HCT116 (cell line): ENCODE data around the gene ATXN1. TPM values are rescaled to one million over a fixed set of nuclear protein-coding genes. Genes with fewer than 3 reads are reported as not detected.

Experiments
- ATAC-seq: fragments of 200-7000 bp; cut with Tn5 transposase; 2 replicates; pipeline ENCODE4 v1.9.1; 2020; ENCODE audit warnings: mild to moderate bottlenecking, moderate library complexity
- BruUV-seq: library from RNA; stranded (reverse); fragments of 400-500 nt; replicated peaks from 2 replicates; lab custom pipeline; 2021; lab: Mats Ljungman, UMichigan
- CTCF ChIA-PET: fragments of 300-600 bp; sonication (Branson Sonifier 250); formaldehyde crosslinking; loops from one replicate; lab custom pipeline; 2021; ENCODE audit warnings: antibody characterized with exemption; lab: Charles Lee
- POLR2A ChIA-PET: fragments of 300-600, 350-600 bp; sonication (Branson Sonifier 250); formaldehyde crosslinking; loops from one replicate; lab custom pipeline; 2021; ENCODE audit warnings: antibody characterized with exemption; lab: Charles Lee
- RAD21 ChIA-PET, 2 experiments: fragments of 300-600 bp; sonication (Branson Sonifier 250); formaldehyde crosslinking; loops; one replicate each; lab custom pipeline; 2023; ENCODE audit warnings: low total read pairs in 2 of 2; ENCODE audit not compliant: uncharacterized antibody in 2 of 2, unreplicated experiment in 2 of 2, low non-redundant PET in 1 of 2; lab: Charles Lee
- DNase-seq: peaks from one replicate; pipeline ENCODE4 v3.0.0-alpha.2; 2010; ENCODE audit warnings: low read depth, low spot score
- H2AFZ ChIP-seq: fragments of 200-600 bp; shearing (Covaris generic), sonication (generic); 2 replicates; pipeline ENCODE4 v1.6.1; 2017; ENCODE audit warnings: low read depth, mixed run types, mixed read lengths, antibody characterized with exemption, low read length; ENCODE audit not compliant: poor library complexity, severe bottlenecking
- H3K27ac ChIP-seq: 2 replicates; pipeline ENCODE4 v1.5.1; 2012; ENCODE audit warnings: low read depth, low read length
- H3K27me3 ChIP-seq: fragments of 200-600 bp; sonication (generic); 2 replicates; pipeline ENCODE4 v1.6.1; 2016; ENCODE audit warnings: mixed run types, low read length, mixed read lengths; ENCODE audit not compliant: insufficient read depth
- H3K36me3 ChIP-seq, 2 experiments: fragments of 200-500 bp in 1 of 2; fragments of 200-600 bp in 1 of 2; sonication (Bioruptor generic) in 1 of 2; sonication (generic) in 1 of 2; 2 replicates each; pipeline versions ENCODE4 v1.5.1 to v1.6.1; 2014 to 2016; ENCODE audit warnings: low read length in 2 of 2, inconsistent platforms in 1 of 2, mixed read lengths in 1 of 2, mixed run types in 1 of 2; ENCODE audit not compliant: insufficient read depth in 2 of 2, control insufficient read depth in 1 of 2
- H3K4me1 ChIP-seq, 2 experiments: fragments of 200-600 bp in 1 of 2; sonication (generic) in 1 of 2; 2 replicates each; pipeline versions ENCODE4 v1.5.1 to v1.6.1; 2012 to 2017; ENCODE audit warnings: low read length in 2 of 2, inconsistent platforms in 1 of 2, mild to moderate bottlenecking in 1 of 2, mixed read lengths in 1 of 2, mixed run types in 1 of 2, moderate library complexity in 1 of 2; ENCODE audit not compliant: insufficient read depth in 2 of 2, control insufficient read depth in 1 of 2
- H3K4me2 ChIP-seq: fragments of 200-600 bp; sonication (generic); 2 replicates; pipeline ENCODE4 v1.6.1; 2017; ENCODE audit warnings: mixed run types, low read length, mixed read lengths
- H3K4me3 ChIP-seq, 2 experiments: fragments of 200-600 bp in 1 of 2; sonication (generic) in 1 of 2; replicated peaks in 1 of 2; 2 replicates each; pipeline ENCODE4 v1.5.1; 2011 to 2016; ENCODE audit warnings: low read length in 2 of 2, control low read depth in 1 of 2, low read depth in 1 of 2, mild to moderate bottlenecking in 1 of 2, mixed read lengths in 1 of 2, mixed run types in 1 of 2
- H3K79me2 ChIP-seq: fragments of 200-600 bp; sonication (generic); 2 replicates; pipeline ENCODE4 v1.6.1; 2017; ENCODE audit warnings: mild to moderate bottlenecking, mixed run types, low read length, moderate library complexity, mixed read lengths; ENCODE audit not compliant: insufficient read depth
- H3K9ac ChIP-seq: fragments of 200-600 bp; sonication (generic); 2 replicates; pipeline ENCODE4 v1.6.1; 2016; ENCODE audit warnings: low read length, mixed read lengths
- H3K9me2 ChIP-seq: fragments of 200-600 bp; sonication (generic), shearing (Covaris generic); 2 replicates; pipeline ENCODE4 v1.6.1; 2017; ENCODE audit warnings: mixed run types, mild to moderate bottlenecking, moderate library complexity; ENCODE audit not compliant: insufficient read depth
- H3K9me3 ChIP-seq, 2 experiments: fragments of 200-500 bp in 1 of 2; fragments of 200-600 bp in 1 of 2; sonication (Bioruptor generic) in 1 of 2; sonication (generic) in 1 of 2; 2 replicates each; pipeline ENCODE4 v1.6.1; 2014 to 2017; ENCODE audit warnings: low read length in 2 of 2, mixed read lengths in 2 of 2, inconsistent platforms in 1 of 2, low read depth in 1 of 2, mild to moderate bottlenecking in 1 of 2, mixed run types in 1 of 2, moderate library complexity in 1 of 2; ENCODE audit not compliant: control insufficient read depth in 1 of 2, insufficient read depth in 1 of 2
- H4K20me1 ChIP-seq: fragments of 200-600 bp; sonication (generic), shearing (Covaris generic); 2 replicates; pipeline ENCODE4 v1.6.1; 2017; ENCODE audit warnings: mixed run types, mild to moderate bottlenecking, moderate library complexity; ENCODE audit not compliant: insufficient read depth
- ATF3 ChIP-seq: IDR thresholded peaks from 2 replicates; pipeline ENCODE4 v1.6.1; 2012
- CBX3 ChIP-seq: IDR thresholded peaks from 2 replicates; pipeline ENCODE4 v1.6.1; 2012; ENCODE audit warnings: low read depth
- CTCF ChIP-seq, 3 experiments: fragments of 200-600 bp in 1 of 3; sonication (generic) in 1 of 3; IDR thresholded peaks in 2 of 3; conservative IDR thresholded peaks in 1 of 3; 2 replicates each; pipeline ENCODE4 v1.5.1; 2012 to 2017; ENCODE audit warnings: low read depth in 2 of 3, low read length in 2 of 3, antibody characterized with exemption in 1 of 3, borderline replicate concordance in 1 of 3, control low read depth in 1 of 3, mild to moderate bottlenecking in 1 of 3, mixed read lengths in 1 of 3, mixed run types in 1 of 3, moderate library complexity in 1 of 3; ENCODE audit not compliant: insufficient read depth in 1 of 3
- EGR1 ChIP-seq: IDR thresholded peaks from 2 replicates; pipeline ENCODE4 v1.6.1; 2012; ENCODE audit warnings: low read depth
- ELF1 ChIP-seq: IDR thresholded peaks from 2 replicates; pipeline ENCODE4 v1.6.1; 2012; ENCODE audit warnings: low read depth, borderline replicate concordance
- EZH2 ChIP-seq: fragments of 200-600 bp; sonication (generic); IDR thresholded peaks from 2 replicates; pipeline ENCODE4 v1.6.1; 2017; ENCODE audit warnings: antibody characterized with exemption, mixed run types
- EZH2phosphoT487 ChIP-seq: fragments of 200-600 bp; IDR thresholded peaks from 2 replicates; pipeline ENCODE4 v1.6.1; 2018; ENCODE audit warnings: antibody characterized with exemption, borderline replicate concordance
- FOSL1 ChIP-seq: IDR thresholded peaks from 2 replicates; pipeline ENCODE4 v1.6.1; 2012; ENCODE audit warnings: low read depth
- JUND ChIP-seq: IDR thresholded peaks from 2 replicates; pipeline ENCODE4 v1.6.1; 2012
- POLR2A ChIP-seq: IDR thresholded peaks from 2 replicates; pipeline ENCODE4 v1.7.0; 2011; ENCODE audit warnings: borderline replicate concordance; ENCODE audit not compliant: insufficient read depth, insufficient read length; ENCODE audit errors: extremely low read depth
- RAD21 ChIP-seq: IDR thresholded peaks from 2 replicates; pipeline ENCODE4 v1.6.1; 2012; ENCODE audit warnings: low read depth, mild to moderate bottlenecking
- SIN3A ChIP-seq: IDR thresholded peaks from 2 replicates; pipeline ENCODE4 v1.6.1; 2012; ENCODE audit warnings: low read depth
- SP1 ChIP-seq: IDR thresholded peaks from 2 replicates; pipeline ENCODE4 v1.6.1; 2012; ENCODE audit warnings: low read depth
- TCF7L2 ChIP-seq: IDR thresholded peaks from 2 replicates; pipeline ENCODE4 v1.7.0; 2011; ENCODE audit warnings: borderline replicate concordance, inconsistent platforms; ENCODE audit not compliant: insufficient read depth, insufficient read length; ENCODE audit errors: extremely low read depth
- YY1 ChIP-seq: IDR thresholded peaks from 2 replicates; pipeline ENCODE4 v1.6.1; 2011; ENCODE audit warnings: low read length, low read depth, moderate library complexity, mild to moderate bottlenecking; ENCODE audit not compliant: insufficient replicate concordance; ENCODE audit errors: extremely low read depth
- ZBTB33 ChIP-seq: IDR thresholded peaks from 2 replicates; pipeline ENCODE4 v1.6.1; 2011; ENCODE audit warnings: mild to moderate bottlenecking, low read length, moderate library complexity; ENCODE audit not compliant: insufficient replicate concordance; ENCODE audit errors: extremely low read depth
- ZFX ChIP-seq: fragments of 450-650 bp; IDR thresholded peaks from 2 replicates; pipeline ENCODE4 v1.6.1; 2017
- ZNF274 ChIP-seq: fragments of 200-500 bp; sonication (Bioruptor generic); IDR thresholded peaks from 2 replicates; pipeline ENCODE4 v1.6.1; 2014; ENCODE audit warnings: mild to moderate bottlenecking, low read depth, low read length, inconsistent platforms
- intact Hi-C: fragments of 100-400 bp; cut with micrococcal nuclease; formaldehyde crosslinking; loops from 2 replicates; pipeline ENCODE4 v1.10.0; 2022
- total RNA-seq: library from RNA; stranded (reverse); gene quantifications from one replicate; pipeline ENCODE4 v1.2.1, GENCODE V29; 2021; ENCODE audit not compliant: unreplicated experiment

The ATXN1 gene
- total RNA-seq, 1 experiment from 2014 or later, result 21.0 TPM

- no peak for TF ChIP-seq CTCF (IDR thresholded peaks at IDR 0.05 in 2 of 3, conservative IDR thresholded peaks at IDR 0.05 in 1 of 3; ENCODE audit: borderline replicate concordance in 1 of 3, insufficient read depth in 1 of 3, low read depth in 2 of 3, low read length in 2 of 3)
- no peak for TF ChIP-seq CBX3
- TF ChIP-seq, all 23 proteins: peak for 0
These were observed 5.7 kb downstream of the ATXN1 start (continued) for GRCh38 chr6:16755544-16755943.

GRCh38 chr6:16754876-16755275 is 6.4 kb downstream of the ATXN1 start:
- H3K36me3 ChIP-seq, result no peaks in the 10 kb centered on the region
- H3K4me3 ChIP-seq, result no peak overlapping the region
- H3K9me3 ChIP-seq, result no peaks in the 10 kb centered on the region
- 0 out of 2 replicates have a peak, but pooled peaks cover 4% of the 10 kb centered on the region for H4K20me1 ChIP-seq
- DNase-seq, result no peak
- no peaks in the 10 kb centered on the region for H3K9me2 ChIP-seq
- H2AFZ ChIP-seq, result no peak overlapping the region
- intact Hi-C loops, result no loop called here
- ChIA-PET POLR2A (interaction anchor here (0.7 kb wide), 1 partner anchor 20 kb away, joined by 3 read pairs; no protein-coding TSS in a partner anchor), CTCF (no interaction called here), RAD21 (no interaction called here)
- no peaks in the 10 kb centered on the region for H3K27me3 ChIP-seq
- peaks cover 27 to 39% of the 10 kb centered on the region in 2 experiments for H3K4me1 ChIP-seq
- no peak for TF ChIP-seq EZH2phosphoT487
- TF ChIP-seq ZBTB33, result no peak
- no peak for TF ChIP-seq ZFX
- TF ChIP-seq ATF3, result no peak
- TF ChIP-seq ELF1, result no peak
- no peak for TF ChIP-seq FOSL1
- no peak for TF ChIP-seq EGR1
- no peak for TF ChIP-seq SP1
- TF ChIP-seq EZH2, result no peak
- TF ChIP-seq CBX3, result no peak
- TF ChIP-seq SIN3A, result no peak
- TF ChIP-seq TCF7L2, result no peak
- TF ChIP-seq CTCF (IDR thresholded peaks at IDR 0.05 in 2 of 3, conservative IDR thresholded peaks at IDR 0.05 in 1 of 3; ENCODE audit: borderline replicate concordance in 1 of 3, insufficient read depth in 1 of 3, low read depth in 2 of 3, low read length in 2 of 3), result no peak
- no peak for TF ChIP-seq ZNF274
- no peak for TF ChIP-seq YY1
- TF ChIP-seq RAD21, result no peak
- TF ChIP-seq JUND, result no peak
- no peak for TF ChIP-seq POLR2A
- BruUV-seq, result no TSS peak
- H3K79me2 ChIP-seq, result peaks cover 4% of the 10 kb centered on the region; the same call in 1 of the 2 replicates
- H3K4me2 ChIP-seq, result no peak overlapping the region
- H3K9ac ChIP-seq, result no peak overlapping the region
- H3K27ac ChIP-seq, result no peak overlapping the region
- ATAC-seq, result no peak
